Measurements from ENCODE around the gene BOK.

GRCh38 chr2:241558532-241559322, at the start of gene BOK:
- TF ChIP-seq CTCF (IDR thresholded peaks at IDR 0.05; ENCODE audit: insufficient read depth, low read depth, low read length), result no peak
- TF ChIP-seq EZH2 (IDR thresholded peaks at IDR 0.05; ENCODE audit: insufficient read depth, low read length), result no peak

Data from astrocyte (in vitro differentiated cells and primary cell).